AG09309 (cell line): ENCODE measurements around the gene LCP1.
A peak's percentile ranks its signal among the peaks of the same experiment; 100 is the strongest.

ENCODE experiments used
- DNase-seq: peaks from one replicate; pipeline ENCODE4 v3.0.0-alpha.2; 2010; ENCODE audit warnings: low read depth
- H3K4me3 ChIP-seq: 2 replicates; pipeline ENCODE4 v1.5.1; 2011; ENCODE audit warnings: mild to moderate bottlenecking, low read depth, low read length, moderate library complexity; ENCODE audit not compliant: control insufficient read depth
- CTCF ChIP-seq: IDR thresholded peaks from 2 replicates; pipeline ENCODE4 v1.5.1; 2011; ENCODE audit warnings: mild to moderate bottlenecking, low read depth, low read length, inconsistent platforms; ENCODE audit not compliant: insufficient read depth, control insufficient read depth; ENCODE audit errors: missing control alignments

The LCP1 gene

DNA sequence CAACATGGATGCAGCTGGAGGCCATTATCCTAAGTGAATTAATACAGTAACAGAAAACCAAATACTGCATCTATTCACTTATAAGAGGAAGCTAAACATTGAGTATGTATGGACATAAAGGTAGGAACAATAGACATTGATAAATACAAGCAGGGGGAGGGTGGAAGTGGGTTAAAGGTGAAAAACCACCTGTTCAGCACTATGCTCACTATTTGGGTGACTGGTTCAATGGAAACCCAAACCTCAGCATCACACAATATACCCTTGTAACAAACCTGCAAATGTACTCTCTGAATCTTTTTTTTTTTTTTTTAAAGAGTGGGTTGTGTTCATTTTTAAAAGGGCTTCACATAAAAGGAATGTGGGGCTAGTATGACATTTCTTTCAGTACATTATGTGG, 50.3 kb downstream of the LCP1 start:
- no peak for TF ChIP-seq CTCF
- H3K4me3 ChIP-seq = no peak overlapping the region
- DNase-seq = no peak

GRCh38 chr13:46129955-46130618, 51.9 kb downstream of the LCP1 start:
- TF ChIP-seq CTCF = no peak
- no peak for DNase-seq

GRCh38 chr13:46129124-46129523, 52.9 kb downstream of the LCP1 start:
- DNase-seq = no peak
- TF ChIP-seq CTCF = no peak
- no peak overlapping the region for H3K4me3 ChIP-seq

More at GRCh38 chr13:46129955-46130618, 51.9 kb downstream of the LCP1 start:
- no peak overlapping the region for H3K4me3 ChIP-seq

- no peak for DNase-seq
- no peak for TF ChIP-seq CTCF
- H3K4me3 ChIP-seq = no peak overlapping the region
Measured at GRCh38 chr13:46127358-46128023, 54.5 kb downstream of the LCP1 start.

- DNase-seq = peak; percentile 20
- peak; percentile 85 for TF ChIP-seq CTCF
- H3K4me3 ChIP-seq = no peak overlapping the region
Measured at GRCh38 chr13:46126552-46127357, 55.2 kb downstream of the LCP1 start.

DNA sequence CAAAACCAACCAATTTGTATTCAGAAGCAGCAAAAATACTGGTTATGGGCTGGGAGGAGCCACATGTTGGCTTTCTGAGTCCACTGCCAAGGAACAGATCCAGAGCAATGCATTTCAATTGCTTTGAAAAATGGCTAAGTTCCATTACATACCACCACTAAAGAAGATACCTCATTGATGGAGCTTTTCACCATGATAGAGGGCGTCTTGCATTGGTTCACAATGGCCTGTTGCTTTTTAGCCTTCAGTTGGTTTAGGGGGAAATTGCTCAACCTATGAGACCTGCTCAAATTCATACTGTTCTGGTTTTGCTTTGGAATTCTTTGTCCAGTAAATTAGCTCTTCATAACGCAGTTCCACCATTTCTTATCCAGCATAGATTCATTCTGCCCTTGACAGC, 55.9 kb downstream of the LCP1 start:
- DNase-seq = no peak
- no peak overlapping the region for H3K4me3 ChIP-seq
- no peak for TF ChIP-seq CTCF
